PC-9 (cell line): Measurements from ENCODE around the gene MCU. TPM values are rescaled to one million over a fixed set of nuclear protein-coding genes. Genes with fewer than 3 reads are reported as not detected.

Source experiments
- Bru-seq: library from RNA; stranded (reverse); fragments of 400-500 nt; gene quantifications from one replicate; lab custom pipeline; 2021; lab: Mats Ljungman, UMichigan
- BruChase-seq, 2 experiments: library from RNA; stranded (reverse); fragments of 400-500 nt; gene quantifications; one replicate each; lab custom pipeline; 2021; lab: Mats Ljungman, UMichigan
- BruUV-seq: library from RNA; stranded (reverse); fragments of 400-500 nt; replicated peaks from 2 replicates; lab custom pipeline; 2021; lab: Mats Ljungman, UMichigan
- CTCF ChIA-PET: fragments of 300-600 bp; sonication (Branson Sonifier 250); formaldehyde crosslinking; loops from one replicate; lab custom pipeline; 2022; ENCODE audit warnings: antibody characterized with exemption; lab: Charles Lee
- POLR2A ChIA-PET: fragments of 300-600 bp; sonication (Branson Sonifier 250); formaldehyde crosslinking; loops from one replicate; lab custom pipeline; 2022; ENCODE audit warnings: antibody characterized with exemption; ENCODE audit not compliant: unreplicated experiment; lab: Charles Lee
- DNase-seq, 2 experiments: peaks; one replicate each; pipeline versions ENCODE4 v3.0.0 to v3.0.0-alpha.2; 2015 to 2022; ENCODE audit warnings: mixed read lengths in 1 of 2
- H2AFZ ChIP-seq: fragments of 200-600 bp; sonication (generic); 2 replicates; pipeline ENCODE4 v1.8.1; 2017; ENCODE audit warnings: antibody characterized with exemption
- H3F3A ChIP-seq: fragments of 200-600 bp; sonication (generic); 2 replicates; pipeline ENCODE4 v1.8.1; 2017; ENCODE audit warnings: antibody characterized with exemption, mild to moderate bottlenecking, low read depth; ENCODE audit not compliant: insufficient read depth
- H3K27ac ChIP-seq: fragments of 200-600 bp; sonication (generic); 2 replicates; pipeline ENCODE4 v1.6.1; 2016; ENCODE audit warnings: mixed run types
- H3K27me3 ChIP-seq: fragments of 200-600 bp; sonication (generic); 2 replicates; pipeline ENCODE4 v1.6.1; 2016; ENCODE audit warnings: low read depth, mixed run types; ENCODE audit not compliant: insufficient read depth
- H3K36me3 ChIP-seq: fragments of 200-600 bp; sonication (generic); 2 replicates; pipeline ENCODE4 v1.6.1; 2016; ENCODE audit warnings: low read depth, mixed run types
- H3K4me1 ChIP-seq: fragments of 200-600 bp; sonication (generic); replicated peaks from 2 replicates; pipeline ENCODE4 v1.6.1; 2016; ENCODE audit warnings: mixed run types; ENCODE audit not compliant: insufficient read depth
- H3K4me2 ChIP-seq: fragments of 200-600 bp; sonication (generic); 2 replicates; pipeline ENCODE4 v1.6.1; 2017; ENCODE audit warnings: mixed run types
- H3K4me3 ChIP-seq: fragments of 200-600 bp; sonication (generic); 2 replicates; pipeline ENCODE4 v1.6.1; 2016; ENCODE audit warnings: mixed run types
- H3K79me2 ChIP-seq: fragments of 200-600 bp; sonication (generic); 2 replicates; pipeline ENCODE4 v1.6.1; 2017; ENCODE audit warnings: low read depth, mixed run types
- H3K9me2 ChIP-seq: fragments of 200-600 bp; sonication (generic); 2 replicates; pipeline ENCODE4 v1.8.1; 2017; ENCODE audit warnings: mild to moderate bottlenecking; ENCODE audit not compliant: insufficient read depth
- H3K9me3 ChIP-seq: fragments of 200-600 bp; sonication (generic); 2 replicates; pipeline ENCODE4 v1.8.1; 2016; ENCODE audit warnings: low read depth; ENCODE audit not compliant: insufficient read depth
- H4K20me1 ChIP-seq: fragments of 200-600 bp; sonication (generic); 2 replicates; pipeline ENCODE4 v1.8.1; 2017; ENCODE audit not compliant: insufficient read depth
- EZH2 ChIP-seq: fragments of 200-600 bp; sonication (generic); IDR thresholded peaks from 2 replicates; pipeline ENCODE4 v1.8.0; 2017; ENCODE audit warnings: antibody characterized with exemption, low read depth
- intact Hi-C: fragments of 100-400 bp; cut with micrococcal nuclease; formaldehyde crosslinking; loops from one replicate; pipeline ENCODE4 v1.10.0; 2022; ENCODE audit not compliant: unreplicated experiment
- long read RNA-seq: library from polyadenylated mRNA; stranded (forward); transcript quantifications from one replicate; pipeline ENCODE4 v2.0.0, GENCODE V29; 2022
- total RNA-seq: library from RNA; stranded (reverse); gene quantifications from 2 replicates; pipeline ENCODE4 v1.2.3, GENCODE V29; 2021
- TF ChIP-seq, protein P1 (sequence below): fragments of 200-600 bp; sonication (generic); conservative IDR thresholded peaks from 2 replicates; pipeline ENCODE4 v1.6.1; 2017; ENCODE audit warnings: mixed run types, antibody characterized with exemption, mild to moderate bottlenecking, moderate library complexity

MCU gene, protein sequence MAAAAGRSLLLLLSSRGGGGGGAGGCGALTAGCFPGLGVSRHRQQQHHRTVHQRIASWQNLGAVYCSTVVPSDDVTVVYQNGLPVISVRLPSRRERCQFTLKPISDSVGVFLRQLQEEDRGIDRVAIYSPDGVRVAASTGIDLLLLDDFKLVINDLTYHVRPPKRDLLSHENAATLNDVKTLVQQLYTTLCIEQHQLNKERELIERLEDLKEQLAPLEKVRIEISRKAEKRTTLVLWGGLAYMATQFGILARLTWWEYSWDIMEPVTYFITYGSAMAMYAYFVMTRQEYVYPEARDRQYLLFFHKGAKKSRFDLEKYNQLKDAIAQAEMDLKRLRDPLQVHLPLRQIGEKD
- total RNA-seq, result 59.5 and 61.9 TPM in 2 replicates
- Bru-seq, nascent RNA, result percentile 94 among the genes with signal in this experiment
- percentile 91 among the genes with signal in this experiment for BruChase-seq, experiment 1, labeled RNA remaining after a 2-hour chase
- BruChase-seq, experiment 2, labeled RNA remaining after a 6-hour chase, result percentile 80 among the genes with signal in this experiment
- long read RNA-seq, transcript MCU-202 (8 exons, 2,949 nt), result major isoform, 67 of 111 reads
- long read RNA-seq, partial matches to known transcripts, result 0 of 111 reads
- long read RNA-seq, other reads (novel, unspliced or antisense), result 43 of 111 reads

DNA sequence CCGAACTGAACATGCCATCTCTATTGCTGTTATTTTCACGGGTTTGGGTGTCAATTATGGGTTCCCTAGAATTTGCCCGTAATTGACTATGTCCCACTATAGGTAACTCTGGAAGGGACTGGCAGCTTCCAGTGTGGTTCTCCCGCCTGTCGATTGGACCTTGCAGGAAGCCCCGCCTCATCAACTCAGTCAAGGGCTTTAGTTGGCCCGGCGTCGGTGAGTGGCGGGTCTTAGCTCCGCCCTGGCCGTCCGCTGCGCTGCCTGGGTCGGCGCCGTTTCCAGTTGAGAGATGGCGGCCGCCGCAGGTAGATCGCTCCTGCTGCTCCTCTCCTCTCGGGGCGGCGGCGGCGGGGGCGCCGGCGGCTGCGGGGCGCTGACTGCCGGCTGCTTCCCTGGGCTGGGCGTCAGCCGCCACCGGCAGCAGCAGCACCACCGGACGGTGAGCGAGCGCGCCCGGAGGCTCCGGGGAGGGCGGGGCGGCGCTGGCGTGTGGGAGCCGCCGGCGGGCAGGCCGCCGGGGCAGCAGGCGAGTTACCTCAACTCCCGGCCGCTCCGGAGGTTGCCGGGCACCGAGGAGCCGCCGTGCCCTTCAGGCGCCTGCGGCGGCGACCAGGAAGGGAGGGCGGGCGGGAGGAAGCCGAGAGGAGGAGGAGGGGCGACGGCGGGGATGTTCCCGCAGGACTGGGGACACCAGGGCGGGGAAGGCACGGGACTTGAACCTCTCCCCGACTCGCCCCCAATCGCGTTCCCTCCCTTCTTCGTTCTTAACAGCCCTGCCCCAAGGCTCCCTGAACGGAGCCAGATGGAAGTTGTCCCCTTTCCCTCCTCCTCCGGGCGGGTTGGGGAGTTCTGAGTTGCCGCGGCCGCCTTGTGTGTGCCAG is at the start of gene MCU:
Gene MCU (plus strand): TSS at position 281 of the 881 bp plus-strand sequence. CDS start 9 bp downstream, at position 290.
- no peaks in the 10 kb centered on the region for H3K9me2 ChIP-seq
- peaks cover 19% of the 10 kb centered on the region for H4K20me1 ChIP-seq
- CTCF ChIA-PET, result interaction anchor here (0.9 to 1.3 kb wide), 3 partner anchors 16 to 142 kb away, joined by 3 to 4 read pairs (median 4); no protein-coding TSS in a partner anchor
- peak within 1 kb of the TSS; percentile 92 for H2AFZ ChIP-seq
- peak within 1 kb of the TSS; percentile 97 for H3K4me2 ChIP-seq
- H3K4me1 ChIP-seq, result peaks cover 65% of the 10 kb centered on the region
- intact Hi-C loops, result loop anchor here (2.0 to 10.0 kb wide), 3 partner anchors 67 to 373 kb away; no protein-coding TSS in a partner anchor
- no peaks in the 10 kb centered on the region for H3K9me3 ChIP-seq
- no peaks in the 10 kb centered on the region for H3K27me3 ChIP-seq
- POLR2A ChIA-PET, result interaction anchor here (0.5 to 0.9 kb wide), 13 partner anchors 15 to 1440 kb away, joined by 3 to 35 read pairs (median 4); no protein-coding TSS in a partner anchor
- no TSS peak for BruUV-seq
- H3K4me3 ChIP-seq, result peak within 1 kb of the TSS; percentile 94
- peaks cover 46% of the 10 kb centered on the region for H3K79me2 ChIP-seq
- H3K36me3 ChIP-seq, result no peaks in the 10 kb centered on the region
- peaks cover 13% of the 10 kb centered on the region; the same call in 1 of the 2 replicates for H3F3A ChIP-seq
- peak; percentile 92 to 95 for DNase-seq
- peak within 1 kb of the TSS; percentile 32; the same call in 1 of the 2 replicates for H3K27ac ChIP-seq
- TF ChIP-seq, protein P1, sequence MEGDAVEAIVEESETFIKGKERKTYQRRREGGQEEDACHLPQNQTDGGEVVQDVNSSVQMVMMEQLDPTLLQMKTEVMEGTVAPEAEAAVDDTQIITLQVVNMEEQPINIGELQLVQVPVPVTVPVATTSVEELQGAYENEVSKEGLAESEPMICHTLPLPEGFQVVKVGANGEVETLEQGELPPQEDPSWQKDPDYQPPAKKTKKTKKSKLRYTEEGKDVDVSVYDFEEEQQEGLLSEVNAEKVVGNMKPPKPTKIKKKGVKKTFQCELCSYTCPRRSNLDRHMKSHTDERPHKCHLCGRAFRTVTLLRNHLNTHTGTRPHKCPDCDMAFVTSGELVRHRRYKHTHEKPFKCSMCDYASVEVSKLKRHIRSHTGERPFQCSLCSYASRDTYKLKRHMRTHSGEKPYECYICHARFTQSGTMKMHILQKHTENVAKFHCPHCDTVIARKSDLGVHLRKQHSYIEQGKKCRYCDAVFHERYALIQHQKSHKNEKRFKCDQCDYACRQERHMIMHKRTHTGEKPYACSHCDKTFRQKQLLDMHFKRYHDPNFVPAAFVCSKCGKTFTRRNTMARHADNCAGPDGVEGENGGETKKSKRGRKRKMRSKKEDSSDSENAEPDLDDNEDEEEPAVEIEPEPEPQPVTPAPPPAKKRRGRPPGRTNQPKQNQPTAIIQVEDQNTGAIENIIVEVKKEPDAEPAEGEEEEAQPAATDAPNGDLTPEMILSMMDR, result no peak
- no peak for TF ChIP-seq EZH2

DNA sequence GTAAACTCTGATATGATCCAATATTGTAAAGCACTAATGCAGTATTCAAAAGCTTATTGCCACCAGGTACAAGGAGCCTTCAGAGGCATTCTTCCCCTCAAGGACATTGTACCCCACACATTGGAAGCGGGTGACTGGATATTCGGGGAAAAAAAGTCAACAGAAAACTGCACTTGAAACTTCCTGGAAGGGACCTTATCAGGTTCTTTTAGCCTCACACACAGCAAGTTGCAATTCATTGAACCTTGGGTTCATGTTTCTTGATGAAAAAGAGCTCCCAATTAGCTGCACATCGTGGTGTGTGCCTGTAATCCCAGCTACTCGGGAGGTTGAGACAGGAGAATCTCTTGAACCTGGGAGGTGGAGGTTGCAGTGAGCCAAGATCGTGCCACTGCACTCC is 49.6 kb upstream of the MCU start:
- Histone ChIP-seq H3F3A (no peaks in the 10 kb centered on the region), H3K4me1 (0 out of 2 replicates have a peak, but pooled peaks cover 10% of the 10 kb centered on the region), H4K20me1 (no peaks in the 10 kb centered on the region), H3K27ac (no peak overlapping the region), H3K9me3 (no peaks in the 10 kb centered on the region), H3K27me3 (no peaks in the 10 kb centered on the region), H3K9me2 (no peaks in the 10 kb centered on the region; the same call in 1 of the 2 replicates), H2AFZ (no peak overlapping the region), H3K4me3 (no peak overlapping the region), H3K36me3 (no peaks in the 10 kb centered on the region), H3K79me2 (no peaks in the 10 kb centered on the region), H3K4me2 (no peak overlapping the region)
- intact Hi-C loops, result no loop called here
- no peak for DNase-seq
- ChIA-PET POLR2A (no interaction called here), CTCF (interaction anchor here (0.6 kb wide), 1 partner anchor 235 kb away, joined by 3 read pairs; no protein-coding TSS in a partner anchor)
- TF ChIP-seq EZH2, result no peak
- TF ChIP-seq, protein P1, result no peak
- no TSS peak for BruUV-seq
